SHP77 (cell line): ENCODE measurements around the gene SH2D7.

Source experiments
- DNase-seq, 2 experiments: peaks; one replicate each; lab custom pipeline; 2025; lab: John Stamatoyannopoulos, UW

Gene SH2D7

GRCh38 chr15:78092261-78093041 lies at the start of gene SH2D7:
Gene SH2D7, plus strand, starts transcription at chr15:78092561. Its CDS starts 24 bp downstream, at chr15:78092585.
- no peak for DNase-seq

DNA sequence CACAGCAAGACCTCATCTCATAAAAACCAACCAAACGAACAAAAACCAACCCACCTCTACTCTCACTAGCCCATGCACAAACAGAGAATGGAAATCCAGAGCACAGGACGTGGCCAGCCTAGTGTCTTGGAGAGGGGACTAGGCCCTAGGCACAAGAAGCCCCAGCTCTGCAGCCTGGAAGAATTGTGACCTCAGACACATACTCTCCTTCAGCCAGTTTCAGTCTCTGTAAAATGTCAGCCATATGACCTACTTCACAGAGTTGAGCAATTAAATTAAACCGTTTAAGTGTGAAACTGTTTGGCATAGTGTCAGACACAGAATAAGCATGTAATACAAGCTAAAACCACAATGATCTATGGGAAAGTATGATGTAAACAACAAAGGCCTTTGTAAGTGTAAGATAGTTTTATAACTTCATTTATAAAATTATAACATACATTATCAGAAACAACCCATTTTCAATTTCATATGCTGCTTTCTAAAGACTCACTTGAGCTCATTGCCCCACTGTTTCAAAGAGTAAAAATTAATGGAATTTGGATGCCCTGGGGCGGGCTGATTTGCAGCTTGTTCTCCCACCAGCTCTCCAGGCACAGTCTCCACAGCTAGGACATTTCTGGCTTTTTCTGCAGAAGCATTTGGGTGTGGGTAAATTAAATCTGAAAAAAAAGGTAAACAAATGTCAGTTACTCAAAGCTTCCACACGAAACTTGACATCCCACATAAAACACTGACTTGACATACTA lies 47.8 kb upstream of the SH2D7 start:
- DNase-seq, result no peak

- no peak for DNase-seq
Observed at GRCh38 chr15:78045189-78045588, 47.2 kb upstream of the SH2D7 start.

DNA sequence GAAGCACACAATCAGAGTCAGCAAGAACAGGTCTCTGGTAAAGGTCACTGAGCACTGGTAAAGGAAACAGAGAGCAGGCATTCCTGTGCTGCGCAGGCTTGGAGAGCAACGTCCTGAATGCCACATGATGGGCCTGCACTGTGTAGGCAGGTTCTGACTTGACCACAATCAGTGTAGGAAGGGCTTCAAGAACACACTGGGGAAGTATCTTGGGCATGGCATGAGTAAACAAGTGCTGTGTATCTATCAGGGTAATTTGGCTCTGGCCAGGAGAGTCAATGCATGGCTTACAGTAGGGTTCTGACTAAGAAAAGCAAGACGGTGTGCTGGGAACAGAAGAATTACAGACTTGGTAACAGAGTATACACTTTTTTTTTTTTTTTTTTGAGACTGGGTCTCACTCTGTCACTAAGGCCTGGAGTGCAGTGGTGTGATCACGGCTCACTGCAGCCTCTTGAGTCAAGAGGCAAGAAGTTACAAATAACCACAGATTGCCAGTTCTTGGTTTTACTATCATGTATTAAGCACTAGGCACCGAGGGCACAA lies 45.5 kb upstream of the SH2D7 start:
- DNase-seq, result no peak

DNA sequence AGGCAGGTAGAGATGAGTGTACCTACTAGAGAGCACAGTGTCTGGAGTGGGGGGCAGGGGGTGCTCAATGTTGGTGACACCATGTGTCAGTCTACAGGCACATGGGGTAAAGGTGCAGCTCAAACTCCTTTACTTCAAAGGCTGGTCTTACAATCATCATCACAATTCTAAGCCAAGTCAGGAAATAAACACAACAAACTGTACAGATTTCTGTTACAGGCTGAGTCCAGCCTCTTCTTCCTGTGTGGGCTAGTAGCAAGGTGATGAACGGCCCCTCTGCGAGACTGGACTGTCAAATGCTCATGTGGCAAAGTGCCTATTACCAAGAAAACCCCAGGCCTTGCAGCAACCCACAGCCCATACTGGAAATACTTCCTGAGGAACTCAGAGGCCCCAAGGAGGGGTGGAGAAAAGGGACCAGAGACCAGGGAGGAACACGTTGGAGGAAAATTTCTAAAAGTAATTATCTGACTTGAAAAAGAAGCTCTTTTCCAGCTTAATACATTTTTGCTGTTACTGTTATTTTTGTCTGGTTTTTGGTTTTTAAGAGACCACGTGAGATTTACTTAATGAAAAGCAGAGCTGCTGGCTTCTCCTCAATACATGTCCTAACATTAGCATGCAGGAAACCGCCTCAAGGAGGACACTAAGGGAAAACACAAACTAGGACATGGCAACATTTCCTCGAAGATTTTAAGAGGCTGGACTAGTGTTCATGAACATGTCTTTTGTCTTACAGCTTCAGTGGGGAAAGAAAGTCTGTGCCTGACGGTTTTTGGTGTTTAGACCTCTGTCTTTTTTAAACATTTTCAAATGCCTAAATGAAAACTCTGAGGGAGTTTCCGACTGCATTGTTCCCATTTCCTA lies 44.4 kb upstream of the SH2D7 start:
- DNase-seq, result no peak

- no peak for DNase-seq
Observed at GRCh38 chr15:78048628-78048920, 43.8 kb upstream of the SH2D7 start.

DNA sequence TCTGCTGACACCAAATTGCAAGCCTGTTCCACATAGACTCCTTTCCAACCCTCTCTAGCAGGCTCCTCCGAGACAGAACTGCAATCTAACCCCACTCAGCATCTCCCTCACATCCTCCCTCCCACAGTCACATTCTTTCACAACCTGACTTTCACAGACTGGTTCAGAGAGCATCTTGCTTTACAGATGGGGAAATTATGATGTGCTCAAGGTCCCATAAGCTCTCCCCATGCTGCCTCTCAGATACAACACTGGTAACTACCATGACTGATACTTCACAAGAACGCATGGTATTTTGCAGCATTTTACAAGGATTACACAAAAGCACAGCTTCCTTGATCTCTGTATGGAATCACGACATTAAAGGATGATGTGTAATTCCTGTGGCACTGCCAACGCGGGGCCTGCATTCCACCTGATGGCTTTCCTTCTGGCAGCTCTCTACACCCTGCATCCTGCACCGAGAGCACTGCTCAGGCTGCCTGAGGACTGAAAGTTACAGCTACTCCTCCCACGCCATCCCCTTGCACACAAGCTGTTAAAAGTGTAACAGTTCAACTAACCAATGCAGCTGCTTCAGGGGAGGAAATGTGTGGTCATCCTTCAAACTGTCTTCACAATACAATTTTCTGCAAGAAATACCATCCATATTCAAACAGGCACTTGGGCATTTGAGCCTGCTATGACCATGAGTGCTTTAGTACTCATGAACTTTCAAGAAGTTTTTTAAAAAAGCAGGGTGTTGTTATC lies 42.5 kb upstream of the SH2D7 start:
- DNase-seq, result no peak

DNA sequence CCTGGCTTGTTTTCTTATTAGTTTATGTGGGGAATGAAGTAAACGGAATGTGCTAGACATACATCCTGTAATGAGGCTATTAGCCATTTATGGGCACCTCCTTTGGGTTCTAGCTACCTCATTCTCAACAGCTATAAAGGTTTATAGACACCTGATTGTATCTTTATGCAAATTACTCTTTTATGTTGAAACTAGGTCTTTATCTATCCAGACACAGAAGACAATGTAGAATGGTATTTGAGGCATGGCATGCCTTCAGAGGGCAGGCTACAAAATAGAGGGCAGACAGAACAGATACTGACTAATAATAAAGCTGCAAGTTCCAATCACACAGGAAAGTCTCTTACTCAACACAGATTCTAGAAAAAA lies 41.9 kb upstream of the SH2D7 start:
- DNase-seq, result no peak

- no peak for DNase-seq
Observed at GRCh38 chr15:78050826-78051225, 41.5 kb upstream of the SH2D7 start.

DNA sequence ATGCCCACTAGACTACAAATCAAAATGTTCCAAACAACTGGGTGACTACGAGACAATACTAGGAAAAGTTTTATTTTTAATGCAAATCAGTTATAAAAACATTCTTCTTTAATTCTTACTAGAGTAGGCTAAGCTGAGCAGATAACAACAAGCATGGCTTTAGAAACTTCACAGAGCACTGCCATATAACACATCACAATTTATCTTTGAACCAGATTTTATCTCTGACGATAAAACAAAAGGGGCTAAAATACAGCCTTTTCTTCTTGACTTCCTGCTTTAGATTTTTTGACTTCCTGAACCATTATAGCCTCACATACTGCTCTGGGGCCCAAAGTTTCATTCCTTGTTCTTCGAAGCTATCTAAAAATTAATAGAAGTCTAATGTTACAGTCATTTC lies 40.8 kb upstream of the SH2D7 start:
- no peak for DNase-seq

DNA sequence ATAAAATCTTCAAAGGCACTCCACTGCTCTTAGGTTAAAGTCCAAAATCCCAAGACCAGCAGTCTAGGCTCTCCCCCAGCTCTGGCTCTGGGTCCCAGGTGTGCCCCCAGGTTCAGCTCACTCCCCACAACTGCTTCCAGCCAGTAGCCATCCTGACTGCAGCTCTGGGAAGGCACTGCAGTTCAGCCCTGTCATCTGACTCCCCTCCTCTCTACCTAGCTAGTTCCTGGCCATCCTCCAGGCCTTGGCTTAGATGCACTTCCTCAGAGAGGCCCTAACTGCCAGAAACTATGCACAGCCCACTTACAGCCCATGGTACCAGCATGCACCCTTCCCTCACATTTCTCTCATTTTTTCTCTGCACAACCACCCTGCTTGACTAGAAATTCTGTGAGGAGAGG lies 40.4 kb upstream of the SH2D7 start:
- DNase-seq, result no peak

- DNase-seq, result no peak
Observed at GRCh38 chr15:78052545-78052944, 39.8 kb upstream of the SH2D7 start.

DNA sequence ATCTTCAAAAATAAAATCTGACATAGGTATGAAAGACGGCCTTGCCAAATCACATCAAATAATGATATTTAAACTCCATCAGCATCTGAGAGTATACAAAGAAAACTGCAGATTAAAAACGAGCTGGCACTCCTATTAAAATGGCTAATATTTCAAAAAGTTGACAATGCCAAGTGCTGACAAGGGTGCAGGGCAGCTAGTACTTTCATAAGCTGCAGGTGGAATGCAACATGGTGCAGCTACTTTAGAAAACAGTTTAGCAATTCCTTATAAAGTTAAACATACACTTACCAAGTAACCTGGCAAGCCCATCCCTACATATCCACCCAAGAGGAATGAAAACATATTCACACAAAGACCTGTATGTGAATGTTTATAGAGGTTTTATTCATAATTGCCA lies 37.8 kb upstream of the SH2D7 start:
- DNase-seq, result no peak

DNA sequence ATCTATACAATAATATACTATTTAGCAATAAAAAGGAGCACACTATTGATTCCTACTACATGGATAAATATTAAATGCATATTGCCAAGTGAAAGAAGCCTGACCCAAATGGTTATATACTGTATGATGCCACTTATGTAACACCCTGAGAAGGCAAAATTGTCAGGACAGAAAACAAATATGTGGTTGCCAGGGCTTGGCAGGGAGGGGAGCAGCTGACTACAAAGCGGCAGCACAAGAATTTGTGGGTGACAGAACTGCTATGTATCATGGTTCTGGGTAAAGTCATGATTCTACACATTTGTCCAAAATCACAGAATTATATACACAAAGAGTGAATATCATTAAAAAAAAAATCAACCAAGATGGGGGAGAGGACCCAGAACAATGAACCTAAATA lies 37.4 kb upstream of the SH2D7 start:
- no peak for DNase-seq

DNA sequence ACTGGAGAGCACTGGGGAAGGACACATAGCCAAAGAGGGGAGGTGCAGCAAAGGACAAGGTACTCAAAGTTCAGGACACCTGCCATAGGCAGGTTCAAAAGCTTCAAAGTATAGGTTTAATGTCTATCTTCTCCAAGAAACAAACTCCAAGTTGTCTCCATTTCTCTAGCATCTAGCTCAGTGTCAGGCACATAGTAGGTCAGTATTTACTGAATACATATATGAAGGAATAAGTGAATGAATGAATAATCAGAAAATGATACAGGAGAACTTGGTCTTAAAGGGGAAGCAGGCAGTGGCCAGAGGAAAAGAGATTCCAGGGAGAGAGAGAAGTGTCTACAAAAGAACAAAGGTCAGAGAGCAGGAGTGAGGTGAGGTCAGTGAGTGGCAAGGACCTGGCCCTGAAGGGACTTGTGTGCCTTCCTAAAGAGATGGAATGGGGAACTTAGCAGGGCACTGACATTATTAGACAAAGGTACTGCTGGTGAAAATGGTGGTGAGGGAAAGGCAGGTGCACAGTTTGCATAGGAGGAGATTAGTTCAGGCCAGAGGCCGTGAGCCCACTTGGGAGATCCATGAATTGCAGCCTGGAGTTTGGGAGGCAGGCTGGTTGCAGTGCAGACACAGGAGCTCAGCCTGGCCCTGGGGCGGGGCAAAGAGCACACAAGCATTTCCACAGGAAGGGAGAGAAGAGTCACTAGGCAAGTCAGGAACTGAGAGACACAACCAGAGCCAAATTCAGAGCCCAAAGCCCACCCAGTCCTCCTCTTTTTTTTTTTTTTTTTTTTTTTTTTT lies 36.2 kb upstream of the SH2D7 start:
- DNase-seq, result no peak

DNA sequence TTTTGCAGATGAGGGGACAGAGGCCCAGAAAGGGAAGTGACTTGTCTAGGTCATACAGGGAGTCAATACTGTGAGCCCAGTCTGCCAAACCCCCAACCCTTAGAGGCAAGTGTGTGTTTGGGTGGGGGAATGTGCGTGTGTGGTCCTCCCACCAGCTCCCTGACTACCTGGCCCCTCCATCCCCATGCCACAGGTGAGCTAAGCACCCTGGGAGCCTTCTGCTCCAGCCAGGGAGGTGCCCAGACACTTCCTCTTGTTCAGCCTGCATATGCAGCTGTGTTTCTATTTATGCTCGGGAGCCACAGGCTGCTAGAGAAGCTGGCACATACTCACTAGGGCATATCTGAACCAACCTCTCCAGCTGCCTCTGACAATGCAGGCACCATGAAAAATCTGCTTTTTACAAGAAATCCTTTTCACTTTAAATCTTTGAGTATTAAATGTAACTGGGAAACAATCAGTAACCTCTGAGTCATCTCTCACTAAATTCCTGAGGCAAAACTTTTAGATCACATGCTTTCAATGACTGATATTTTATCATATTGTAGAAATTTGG lies 35.6 kb upstream of the SH2D7 start:
- peak in 1 of 2 experiments; percentile 27 for DNase-seq

DNA sequence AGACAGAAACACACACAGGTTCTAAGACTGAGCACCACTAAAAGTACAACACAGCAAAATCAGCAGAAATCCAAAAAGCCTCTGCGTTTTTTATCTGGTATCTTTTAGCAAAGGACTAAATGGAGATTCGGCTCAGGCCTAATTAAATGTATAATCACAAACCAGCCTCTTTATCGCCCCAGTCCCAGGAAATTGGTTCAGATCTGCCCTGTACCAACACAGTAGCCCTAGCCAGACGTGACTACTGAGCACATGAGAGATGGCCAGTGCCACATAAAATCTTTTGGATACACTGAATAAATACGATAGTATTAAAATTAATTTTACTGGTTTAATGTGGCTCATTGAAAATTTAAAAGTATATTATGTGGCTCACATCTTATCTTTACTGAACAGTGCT lies 34.6 kb upstream of the SH2D7 start:
- DNase-seq, result no peak

GRCh38 chr15:78058401-78058935 lies 33.9 kb upstream of the SH2D7 start:
- DNase-seq, result no peak

GRCh38 chr15:78059110-78059839 lies 33.1 kb upstream of the SH2D7 start:
- DNase-seq, result no peak

DNA sequence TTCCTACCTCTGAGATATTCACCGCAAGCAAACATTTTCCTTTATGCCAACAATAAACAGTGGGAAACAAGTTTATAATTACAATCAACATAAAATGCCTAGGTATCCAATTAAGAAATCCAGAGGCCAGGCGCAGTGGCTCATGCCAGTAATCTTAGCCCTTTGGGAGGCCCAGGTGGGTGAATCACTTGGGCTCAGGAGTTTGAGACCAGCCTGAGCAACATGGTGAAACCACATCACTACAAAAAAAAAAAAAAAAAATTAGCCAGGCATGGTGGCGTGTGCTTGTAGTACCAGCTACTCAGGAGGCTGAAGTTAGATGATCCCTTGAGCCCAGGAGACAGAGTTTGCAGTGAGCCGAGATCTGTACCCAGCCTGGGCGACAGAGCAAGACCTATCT lies 32.1 kb upstream of the SH2D7 start:
- DNase-seq, result no peak
